GM18951 (cell line): ENCODE measurements around the gene ASPSCR1.

ENCODE experiments used
- POLR2A ChIP-seq: IDR thresholded peaks from 4 replicates; pipeline ENCODE4 v1.6.1; 2011; ENCODE audit warnings: mild to moderate bottlenecking; ENCODE audit not compliant: insufficient read length, insufficient read depth; ENCODE audit errors: extremely low read depth
- in situ Hi-C: fragments of 300-500 bp; cut with MboI; formaldehyde crosslinking; loops from one replicate; pipeline ENCODE4 v1.12.0; 2022; ENCODE audit warnings: low sequenced_read_pairs, mixed read lengths, inconsistent platforms; ENCODE audit not compliant: unreplicated experiment

The ASPSCR1 gene

GRCh38 chr17:82052638-82053059 is 75.2 kb downstream of the ASPSCR1 start:
- no peak for TF ChIP-seq POLR2A
- in situ Hi-C loops = no loop called here

GRCh38 chr17:82053130-82053529 is 75.7 kb downstream of the ASPSCR1 start:
- TF ChIP-seq POLR2A = no peak
- in situ Hi-C loops = no loop called here

GRCh38 chr17:82053556-82054263 is 76.3 kb downstream of the ASPSCR1 start:
- in situ Hi-C loops = no loop called here
- no peak for TF ChIP-seq POLR2A

- in situ Hi-C loops = no loop called here
- no peak for TF ChIP-seq POLR2A
Observed at GRCh38 chr17:82054351-82055022, 77.1 kb downstream of the ASPSCR1 start.

GRCh38 chr17:82055023-82055964 is 77.9 kb downstream of the ASPSCR1 start:
- no peak for TF ChIP-seq POLR2A
- in situ Hi-C loops = no loop called here

GRCh38 chr17:82055965-82056728 is 78.7 kb downstream of the ASPSCR1 start:
- in situ Hi-C loops = no loop called here
- no peak for TF ChIP-seq POLR2A

- in situ Hi-C loops = no loop called here
- no peak for TF ChIP-seq POLR2A
Observed at GRCh38 chr17:82056729-82057621, 79.5 kb downstream of the ASPSCR1 start.

GRCh38 chr17:82058230-82058854 is 80.9 kb downstream of the ASPSCR1 start:
- in situ Hi-C loops = no loop called here
- TF ChIP-seq POLR2A = no peak

- no peak for TF ChIP-seq POLR2A
- in situ Hi-C loops = no loop called here
Observed at GRCh38 chr17:82058855-82059249, 81.4 kb downstream of the ASPSCR1 start.

- peak; percentile 12 for TF ChIP-seq POLR2A
Observed at GRCh38 chr17:82059272-82060000, 82.0 kb downstream of the ASPSCR1 start.

GRCh38 chr17:82060001-82060380 is 82.6 kb downstream of the ASPSCR1 start:
- in situ Hi-C loops = no loop called here
- TF ChIP-seq POLR2A = no peak

More at GRCh38 chr17:82059272-82060000, 82.0 kb downstream of the ASPSCR1 start:
- in situ Hi-C loops = no loop called here
